Gastroesophageal sphincter (tissue), 4 donors: ENCODE measurements around the gene DNAJB8. TPM values are rescaled to one million over a fixed set of nuclear protein-coding genes. Genes with fewer than 3 reads are reported as not detected.

ENCODE experiments used
- ATAC-seq: fragments of 150-250 bp; one replicate; pipeline ENCODE4 v1.9.1; 2016; ENCODE audit warnings: mild to moderate bottlenecking, moderate library complexity
- H3K27ac ChIP-seq, 4 donors: fragments of 200-600 bp; sonication (generic) in 3 of 4; 1 replicate in 3 of 4; 2 replicates in 1 of 4; pipeline ENCODE4 v1.5.1; 2016 to 2019
- H3K27me3 ChIP-seq: fragments of 200-600 bp; sonication (generic); one replicate; pipeline ENCODE4 v1.5.1; 2019
- H3K36me3 ChIP-seq, 2 donors: fragments of 200-600 bp; sonication (generic); one replicate each; pipeline ENCODE4 v1.5.1; 2019; ENCODE audit warnings: control low read depth in 1 of 2
- H3K4me1 ChIP-seq, 3 donors: fragments of 200-600 bp; sonication (generic); 1 replicate in 2 of 3; 2 replicates in 1 of 3; pipeline ENCODE4 v1.5.1; 2016 to 2019; ENCODE audit warnings: control low read depth in 2 of 3
- H3K4me3 ChIP-seq, 2 donors: fragments of 200-600 bp; sonication (generic); one replicate each; pipeline ENCODE4 v1.5.1; 2019; ENCODE audit warnings: mild to moderate bottlenecking in 1 of 2, moderate library complexity in 1 of 2
- H3K9me3 ChIP-seq, 3 donors: fragments of 200-600 bp; sonication (generic); one replicate each; pipeline ENCODE4 v1.5.1; 2017 to 2019; ENCODE audit warnings: control low read depth in 2 of 3
- EP300 ChIP-seq: sonication (generic); formaldehyde crosslinking; IDR thresholded peaks from one replicate; pipeline ENCODE4 v1.6.1; 2017; ENCODE audit warnings: antibody characterized with exemption, mild to moderate bottlenecking
- POLR2A ChIP-seq, 2 donors: fragments of 450-650 bp; IDR thresholded peaks; one replicate each; pipeline ENCODE4 v1.6.1; 2017; ENCODE audit warnings: antibody characterized with exemption in 2 of 2, mild to moderate bottlenecking in 2 of 2, moderate library complexity in 1 of 2
- POLR2AphosphoS5 ChIP-seq: sonication (generic); formaldehyde crosslinking; IDR thresholded peaks from one replicate; pipeline ENCODE4 v1.6.1; 2017; ENCODE audit warnings: antibody characterized with exemption
- WGBS, 2 donors: methylation state at CpG; one replicate each; pipeline ENCODE4 v1.1.5; 2018; ENCODE audit warnings: low coverage in 1 of 2; 5-methylcytosine and 5-hydroxymethylcytosine counted together
- total RNA-seq, 4 donors: library from RNA; depleted of rRNA; stranded (reverse); fragments of >200 nt; gene quantifications; one replicate each; pipeline ENCODE4 v1.1.0, GENCODE V29; 2016
- TF ChIP-seq, protein P1 (sequence below), 4 experiments: fragments of 200-600 bp in 2 of 4; fragments of 450-650 bp in 2 of 4; sonication (generic) in 1 of 4; IDR thresholded peaks; one replicate each; pipeline ENCODE4 v1.5.1; 2017 to 2019; ENCODE audit warnings: antibody characterized with exemption in 4 of 4, mild to moderate bottlenecking in 2 of 4, moderate library complexity in 2 of 4

Gene DNAJB8
- total RNA-seq, 4 donors from 2014 or later = not detected

DNA sequence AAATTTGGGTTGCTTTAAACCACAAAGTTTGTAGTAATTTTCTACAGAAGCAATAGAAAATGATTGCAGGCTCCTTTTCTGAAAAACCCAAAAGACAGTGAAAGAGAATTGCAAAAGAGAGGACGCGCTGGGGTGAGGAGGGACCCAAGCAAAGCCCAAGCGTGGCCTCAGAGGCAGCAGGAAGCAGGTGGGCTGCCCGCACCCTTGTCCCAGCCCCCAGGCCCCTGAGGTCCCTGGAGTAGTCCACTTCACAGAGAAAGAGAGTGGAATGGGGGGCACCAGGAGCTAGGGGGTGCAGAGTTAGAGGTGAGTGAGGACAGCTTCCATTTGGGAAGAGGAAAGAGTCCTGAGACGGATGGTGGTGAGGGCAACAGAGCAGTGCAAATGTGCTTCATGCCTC, 11.6 kb downstream of the DNAJB8 start:
- Histone ChIP-seq H3K9me3 (no peaks in the 10 kb centered on the region), H3K4me3 (no peak overlapping the region), H3K4me1 (no peaks in the 10 kb centered on the region), H3K36me3 (no peaks in the 10 kb centered on the region), H3K27me3 (peaks cover 61% of the 10 kb centered on the region), H3K27ac (no peak overlapping the region)
- TF ChIP-seq EP300 = no peak
- TF ChIP-seq, protein P1, sequence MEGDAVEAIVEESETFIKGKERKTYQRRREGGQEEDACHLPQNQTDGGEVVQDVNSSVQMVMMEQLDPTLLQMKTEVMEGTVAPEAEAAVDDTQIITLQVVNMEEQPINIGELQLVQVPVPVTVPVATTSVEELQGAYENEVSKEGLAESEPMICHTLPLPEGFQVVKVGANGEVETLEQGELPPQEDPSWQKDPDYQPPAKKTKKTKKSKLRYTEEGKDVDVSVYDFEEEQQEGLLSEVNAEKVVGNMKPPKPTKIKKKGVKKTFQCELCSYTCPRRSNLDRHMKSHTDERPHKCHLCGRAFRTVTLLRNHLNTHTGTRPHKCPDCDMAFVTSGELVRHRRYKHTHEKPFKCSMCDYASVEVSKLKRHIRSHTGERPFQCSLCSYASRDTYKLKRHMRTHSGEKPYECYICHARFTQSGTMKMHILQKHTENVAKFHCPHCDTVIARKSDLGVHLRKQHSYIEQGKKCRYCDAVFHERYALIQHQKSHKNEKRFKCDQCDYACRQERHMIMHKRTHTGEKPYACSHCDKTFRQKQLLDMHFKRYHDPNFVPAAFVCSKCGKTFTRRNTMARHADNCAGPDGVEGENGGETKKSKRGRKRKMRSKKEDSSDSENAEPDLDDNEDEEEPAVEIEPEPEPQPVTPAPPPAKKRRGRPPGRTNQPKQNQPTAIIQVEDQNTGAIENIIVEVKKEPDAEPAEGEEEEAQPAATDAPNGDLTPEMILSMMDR (IDR thresholded peaks at IDR 0.05) = no peak
- TF ChIP-seq POLR2A (IDR thresholded peaks at IDR 0.05) = no peak
- TF ChIP-seq POLR2AphosphoS5 = no peak
- ATAC-seq = no peak
- 75 to 79% methylated on average over 4 to 5 of the region's 5 CpGs for WGBS, 2 donors

DNA sequence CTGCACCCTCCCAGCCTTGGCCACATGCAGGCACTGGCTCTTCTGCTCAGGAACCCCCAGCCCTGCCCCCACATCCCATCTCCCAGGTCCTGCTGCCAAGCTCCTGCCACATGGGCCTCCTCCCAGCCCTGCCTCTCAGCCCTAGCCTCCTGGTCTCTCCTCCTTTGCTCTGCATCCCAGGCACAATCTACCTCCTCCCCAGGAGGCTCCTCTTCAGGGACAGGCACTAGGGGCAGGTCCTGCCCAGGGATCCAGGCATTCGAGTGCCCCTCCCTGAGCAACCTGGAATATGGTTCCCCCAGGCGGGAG, 12.4 kb downstream of the DNAJB8 start:
- peaks cover 61% of the 10 kb centered on the region for H3K27me3 ChIP-seq
- 100% methylated on average over 1 of the region's 2 CpGs; no CpG with 5 or more reads in 1 of the 2 donors for WGBS, 2 donors
- no peak overlapping the region for H3K4me3 ChIP-seq
- no peaks in the 10 kb centered on the region for H3K9me3 ChIP-seq
- TF ChIP-seq POLR2A (IDR thresholded peaks at IDR 0.05) = no peak
- TF ChIP-seq, protein P1 (IDR thresholded peaks at IDR 0.05) = no peak
- TF ChIP-seq EP300 = no peak
- TF ChIP-seq POLR2AphosphoS5 = no peak
- H3K4me1 ChIP-seq = no peaks in the 10 kb centered on the region
- H3K36me3 ChIP-seq = no peaks in the 10 kb centered on the region
- ATAC-seq = no peak
- no peak overlapping the region for H3K27ac ChIP-seq

DNA sequence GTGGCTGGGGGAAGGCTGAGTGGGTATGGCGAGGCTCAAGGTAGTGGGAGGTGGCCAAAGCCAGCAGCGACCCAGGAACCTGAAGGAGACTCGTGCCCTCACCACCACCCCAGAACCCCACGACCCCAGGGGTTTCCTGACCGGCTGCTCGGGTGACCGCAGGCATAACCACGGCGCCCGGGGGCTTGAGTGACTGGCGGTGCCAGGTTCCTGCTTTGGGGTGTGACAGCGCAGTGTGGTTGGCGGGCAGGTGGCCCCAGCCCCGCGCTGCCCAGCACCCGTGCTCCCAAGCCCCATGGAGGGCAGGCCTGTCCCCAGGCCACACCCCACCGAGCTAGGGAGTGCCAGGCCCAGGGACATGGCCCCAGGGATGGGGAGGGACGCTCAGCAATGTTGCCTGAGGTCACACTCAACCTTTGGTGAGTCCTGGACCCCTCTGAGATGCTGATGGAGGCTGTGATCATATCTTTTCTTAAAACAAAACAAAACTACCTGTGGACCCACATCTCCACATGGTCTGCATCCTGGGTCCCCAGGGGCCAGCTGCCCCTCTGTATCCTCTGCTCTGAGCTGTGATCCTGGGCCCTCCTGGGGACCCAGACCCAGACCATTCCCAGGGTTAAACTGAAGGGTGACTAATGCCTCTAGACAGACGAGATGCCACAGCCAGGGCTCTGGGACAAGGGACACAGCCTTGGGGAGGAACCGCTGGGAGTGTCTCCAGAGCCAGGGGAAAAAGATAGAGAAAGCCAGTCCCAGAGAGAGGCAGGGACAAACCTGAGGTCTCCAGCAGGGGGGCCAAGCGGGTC, 13.0 kb downstream of the DNAJB8 start:
- 92% methylated on average over 2 of the region's 21 CpGs; no CpG with 5 or more reads in 1 of the 2 donors for WGBS, 2 donors
- H3K4me1 ChIP-seq = no peaks in the 10 kb centered on the region
- no peak for ATAC-seq
- H3K9me3 ChIP-seq = no peaks in the 10 kb centered on the region
- no peak overlapping the region for H3K4me3 ChIP-seq
- TF ChIP-seq, protein P1 (IDR thresholded peaks at IDR 0.05) = no peak
- TF ChIP-seq POLR2A (IDR thresholded peaks at IDR 0.05) = no peak
- TF ChIP-seq EP300 = no peak
- peaks cover 61% of the 10 kb centered on the region for H3K27me3 ChIP-seq
- H3K36me3 ChIP-seq = no peaks in the 10 kb centered on the region
- no peak overlapping the region for H3K27ac ChIP-seq

DNA sequence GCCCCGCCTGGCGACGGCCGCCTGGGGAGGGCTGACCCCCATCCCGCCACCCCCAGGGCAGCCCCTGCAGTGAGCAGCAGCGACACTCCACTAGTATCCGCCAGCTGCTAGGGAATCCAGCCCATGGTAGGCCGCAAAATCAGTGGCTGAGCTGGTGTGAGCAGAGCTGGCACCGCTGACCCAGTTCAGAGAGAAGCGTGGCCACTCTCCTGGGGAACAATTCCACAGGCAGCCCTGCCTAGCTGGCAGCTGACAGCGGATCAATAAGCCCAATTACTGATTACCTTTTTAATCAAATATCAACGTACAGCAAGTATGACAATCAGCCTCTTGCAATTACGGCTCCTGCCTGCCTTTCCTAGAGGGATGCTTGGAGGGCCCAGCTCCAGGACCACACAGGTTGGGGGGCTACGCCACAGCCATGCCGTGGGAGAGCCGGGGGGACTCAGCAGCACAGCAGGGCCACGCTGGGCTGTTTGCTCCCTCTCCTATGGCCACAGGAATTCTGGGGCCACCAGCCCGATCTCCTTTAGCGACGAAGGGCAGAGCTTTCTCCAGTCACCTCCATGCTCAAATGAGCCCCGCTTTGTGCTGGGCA, 13.9 kb downstream of the DNAJB8 start:
- TF ChIP-seq POLR2AphosphoS5 (no peak), EP300 (no peak), POLR2A (IDR thresholded peaks at IDR 0.05) (no peak)
- TF ChIP-seq, protein P1 (IDR thresholded peaks at IDR 0.05) = no peak
- H3K27me3 ChIP-seq = peaks cover 61% of the 10 kb centered on the region
- H3K36me3 ChIP-seq = no peaks in the 10 kb centered on the region
- no peak overlapping the region for H3K4me3 ChIP-seq
- WGBS, 2 donors = 90% methylated on average over 2 of the region's 21 CpGs; no CpG with 5 or more reads in 1 of the 2 donors
- no peak overlapping the region for H3K27ac ChIP-seq
- no peak for ATAC-seq
- H3K4me1 ChIP-seq = no peaks in the 10 kb centered on the region
- no peaks in the 10 kb centered on the region for H3K9me3 ChIP-seq

DNA sequence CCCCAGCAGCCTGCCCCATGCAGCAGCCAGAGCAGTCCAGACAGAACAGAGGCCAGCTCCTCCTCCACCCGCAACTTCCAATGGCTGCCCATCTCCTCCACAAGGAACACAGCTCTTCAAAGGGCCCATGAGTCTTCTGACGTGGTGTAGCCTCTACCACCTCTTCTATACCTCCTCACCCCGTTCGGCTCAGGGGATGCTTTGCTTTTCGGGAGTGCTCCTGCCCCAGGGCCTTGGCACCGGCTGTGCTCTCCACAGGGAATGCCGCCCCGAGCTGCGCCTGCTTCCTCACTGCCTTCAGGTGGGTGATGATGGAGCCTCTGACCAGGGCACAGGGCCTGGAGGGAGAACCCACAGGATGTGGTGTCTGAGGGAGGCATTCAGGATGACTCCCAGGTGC, 14.6 kb downstream of the DNAJB8 start:
- Histone ChIP-seq H3K27me3 (peaks cover 55% of the 10 kb centered on the region), H3K4me1 (no peaks in the 10 kb centered on the region), H3K4me3 (no peak overlapping the region), H3K9me3 (no peaks in the 10 kb centered on the region), H3K36me3 (no peaks in the 10 kb centered on the region), H3K27ac (no peak overlapping the region)
- TF ChIP-seq, protein P1 (IDR thresholded peaks at IDR 0.05) = no peak
- TF ChIP-seq POLR2A (IDR thresholded peaks at IDR 0.05) = no peak
- WGBS, 2 donors = 80% methylated on average over 2 of the region's 9 CpGs; no CpG with 5 or more reads in 1 of the 2 donors
- ATAC-seq = no peak
